ENCODE results near the gene METTL27.
A peak's percentile ranks its signal among the peaks of the same experiment; 100 is the strongest.

Gene METTL27

GRCh38 chr7:73817121-73817520, 25.2 kb downstream of the METTL27 start:
- Histone ChIP-seq H3K14ac (ENCODE audit: low read length in 2 of 2) (no peak overlapping the region), H3K4me3 (ENCODE audit: insufficient read depth in 1 of 2, low read depth in 1 of 2, low read length in 2 of 2) (no peak overlapping the region), H3K9ac (ENCODE audit: low read length) (no peak overlapping the region), H3K4me1 (ENCODE audit: control insufficient read depth, insufficient read depth, low read depth, low read length) (peaks cover under 1% of the 10 kb centered on the region), H3K9me3 (ENCODE audit: control insufficient read depth, low read length) (no peaks in the 10 kb centered on the region), H2BK12ac (ENCODE audit: low read length in 2 of 2) (no peak overlapping the region), H3K27ac (ENCODE audit: low read length, poor library complexity, severe bottlenecking) (no peak overlapping the region), H3K79me1 (replicated peaks; ENCODE audit: low read length, poor library complexity, severe bottlenecking) (no peaks in the 10 kb centered on the region), H2AFZ (ENCODE audit: low read depth, low read length) (no peak overlapping the region), H2AK5ac (ENCODE audit: low read length, severe bottlenecking) (no peak overlapping the region), H3K27me3 (ENCODE audit: control insufficient read depth in 1 of 2, insufficient read depth in 1 of 2, low read length in 2 of 2) (no peaks in the 10 kb centered on the region), H2BK5ac (ENCODE audit: low read depth, low read length, poor library complexity, severe bottlenecking) (no peak overlapping the region), H2BK15ac (ENCODE audit: low read depth, poor library complexity, severe bottlenecking) (no peak overlapping the region), H4K8ac (ENCODE audit: low read length) (no peak overlapping the region), H3K18ac (ENCODE audit: low read depth in 1 of 2, low read length in 2 of 2) (no peak overlapping the region), H3K4me2 (ENCODE audit: low read length, poor library complexity, severe bottlenecking) (no peak overlapping the region), H2BK120ac (ENCODE audit: low read depth, low read length) (no peak overlapping the region), H3K23ac (ENCODE audit: low read length in 2 of 2) (no peak overlapping the region), H4K91ac (ENCODE audit: low read length) (no peak overlapping the region), H3K4ac (ENCODE audit: low read depth in 1 of 2, low read length in 2 of 2) (no peak overlapping the region), H3K36me3 (ENCODE audit: control insufficient read depth in 1 of 2, insufficient read depth in 2 of 2, low read depth in 1 of 2, low read length in 2 of 2) (no peaks in the 10 kb centered on the region)
- WGBS: 96% methylated on average over 6 of the region's 6 CpGs
- no peak for DNase-seq

- H3K23ac ChIP-seq (ENCODE audit: low read length in 2 of 2): no peak overlapping the region
- H3K79me1 ChIP-seq (replicated peaks; ENCODE audit: low read length, poor library complexity, severe bottlenecking): no peaks in the 10 kb centered on the region
- H3K4me1 ChIP-seq (ENCODE audit: control insufficient read depth, insufficient read depth, low read depth, low read length): no peaks in the 10 kb centered on the region
- no peak overlapping the region for H3K4me2 ChIP-seq (ENCODE audit: low read length, poor library complexity, severe bottlenecking)
- no peaks in the 10 kb centered on the region for H3K36me3 ChIP-seq (ENCODE audit: control insufficient read depth in 1 of 2, insufficient read depth in 2 of 2, low read depth in 1 of 2, low read length in 2 of 2)
- peaks cover 0 to 4% of the 10 kb centered on the region in 2 experiments for H3K27me3 ChIP-seq (ENCODE audit: control insufficient read depth in 1 of 2, insufficient read depth in 1 of 2, low read length in 2 of 2)
- H3K9me3 ChIP-seq (ENCODE audit: control insufficient read depth, low read length): no peaks in the 10 kb centered on the region
- H3K4ac ChIP-seq (ENCODE audit: low read depth in 1 of 2, low read length in 2 of 2): no peak overlapping the region
- no peak overlapping the region for H3K27ac ChIP-seq (ENCODE audit: low read length, poor library complexity, severe bottlenecking)
- H4K8ac ChIP-seq (ENCODE audit: low read length): no peak overlapping the region
- peak overlapping the region; percentile 59 for H4K91ac ChIP-seq (ENCODE audit: low read length)
- H2BK120ac ChIP-seq (ENCODE audit: low read depth, low read length): no peak overlapping the region
- H2AFZ ChIP-seq (ENCODE audit: low read depth, low read length): no peak overlapping the region
- no peak overlapping the region for H2BK5ac ChIP-seq (ENCODE audit: low read depth, low read length, poor library complexity, severe bottlenecking)
- H3K9ac ChIP-seq (ENCODE audit: low read length): no peak overlapping the region
- WGBS: 89% methylated on average over 7 of the region's 8 CpGs
- H2BK12ac ChIP-seq (ENCODE audit: low read length in 2 of 2): no peak overlapping the region
- no peak overlapping the region for H3K4me3 ChIP-seq (ENCODE audit: insufficient read depth in 1 of 2, low read depth in 1 of 2, low read length in 2 of 2)
- no peak for DNase-seq
- H3K18ac ChIP-seq (ENCODE audit: low read depth in 1 of 2, low read length in 2 of 2): no peak overlapping the region
- H2BK15ac ChIP-seq (ENCODE audit: low read depth, poor library complexity, severe bottlenecking): no peak overlapping the region
- no peak overlapping the region for H2AK5ac ChIP-seq (ENCODE audit: low read length, severe bottlenecking)
- H3K14ac ChIP-seq (ENCODE audit: low read length in 2 of 2): no peak overlapping the region
Measured at GRCh38 chr7:73815436-73815835, 26.9 kb downstream of the METTL27 start.

GRCh38 chr7:73812996-73813395, 29.3 kb downstream of the METTL27 start:
- H3K9ac ChIP-seq (ENCODE audit: low read length): no peak overlapping the region
- no peak overlapping the region for H2BK12ac ChIP-seq (ENCODE audit: low read length in 2 of 2)
- H4K8ac ChIP-seq (ENCODE audit: low read length): no peak overlapping the region
- no peak overlapping the region for H3K4me2 ChIP-seq (ENCODE audit: low read length, poor library complexity, severe bottlenecking)
- peaks cover 0 to 4% of the 10 kb centered on the region in 2 experiments for H3K27me3 ChIP-seq (ENCODE audit: control insufficient read depth in 1 of 2, insufficient read depth in 1 of 2, low read length in 2 of 2)
- H3K14ac ChIP-seq (ENCODE audit: low read length in 2 of 2): no peak overlapping the region
- no peak overlapping the region for H3K27ac ChIP-seq (ENCODE audit: low read length, poor library complexity, severe bottlenecking)
- H2BK5ac ChIP-seq (ENCODE audit: low read depth, low read length, poor library complexity, severe bottlenecking): no peak overlapping the region
- no peak for DNase-seq
- H3K4me3 ChIP-seq (ENCODE audit: insufficient read depth in 1 of 2, low read depth in 1 of 2, low read length in 2 of 2): no peak overlapping the region
- H3K23ac ChIP-seq (ENCODE audit: low read length in 2 of 2): no peak overlapping the region
- H4K91ac ChIP-seq (ENCODE audit: low read length): no peak overlapping the region
- no peak overlapping the region for H2AK5ac ChIP-seq (ENCODE audit: low read length, severe bottlenecking)
- H3K9me3 ChIP-seq (ENCODE audit: control insufficient read depth, low read length): no peaks in the 10 kb centered on the region
- peaks cover 4% of the 10 kb centered on the region for H3K4me1 ChIP-seq (ENCODE audit: control insufficient read depth, insufficient read depth, low read depth, low read length)
- H3K36me3 ChIP-seq (ENCODE audit: control insufficient read depth in 1 of 2, insufficient read depth in 2 of 2, low read depth in 1 of 2, low read length in 2 of 2): no peaks in the 10 kb centered on the region
- no peak overlapping the region for H3K4ac ChIP-seq (ENCODE audit: low read depth in 1 of 2, low read length in 2 of 2)
- H2AFZ ChIP-seq (ENCODE audit: low read depth, low read length): no peak overlapping the region
- no peak overlapping the region for H2BK120ac ChIP-seq (ENCODE audit: low read depth, low read length)
- no peak overlapping the region for H2BK15ac ChIP-seq (ENCODE audit: low read depth, poor library complexity, severe bottlenecking)
- H3K18ac ChIP-seq (ENCODE audit: low read depth in 1 of 2, low read length in 2 of 2): no peak overlapping the region
- 94% methylated on average over 3 of the region's 3 CpGs for WGBS
- H3K79me1 ChIP-seq (replicated peaks; ENCODE audit: low read length, poor library complexity, severe bottlenecking): no peaks in the 10 kb centered on the region

DNA sequence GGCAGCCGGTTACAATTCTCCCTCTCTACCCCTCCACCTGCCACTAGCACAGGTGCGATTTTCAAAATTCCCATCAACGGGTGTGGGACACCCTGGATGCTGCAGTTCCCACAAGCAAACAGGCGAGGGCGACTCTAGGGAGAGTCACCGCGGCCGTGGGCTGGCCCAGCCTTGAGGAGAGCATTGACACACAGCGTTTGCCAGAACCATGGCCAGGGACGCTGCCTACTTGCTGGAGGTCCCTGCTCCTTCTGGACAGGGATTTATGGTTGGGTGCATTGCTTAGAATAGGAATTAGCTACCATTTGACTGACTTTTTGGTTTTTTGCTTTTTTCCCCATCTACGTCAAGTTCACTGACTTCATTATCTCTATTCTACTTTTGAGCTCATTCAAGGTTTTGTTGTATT, 30.6 kb downstream of the METTL27 start:
- H3K4me2 ChIP-seq (ENCODE audit: low read length, poor library complexity, severe bottlenecking): no peak overlapping the region
- H3K27me3 ChIP-seq (ENCODE audit: control insufficient read depth in 1 of 2, insufficient read depth in 1 of 2, low read length in 2 of 2): peaks cover 0 to 4% of the 10 kb centered on the region in 2 experiments
- no peak overlapping the region for H2BK15ac ChIP-seq (ENCODE audit: low read depth, poor library complexity, severe bottlenecking)
- peak; percentile 70 for DNase-seq
- no peak overlapping the region for H4K91ac ChIP-seq (ENCODE audit: low read length)
- no peak overlapping the region for H2BK120ac ChIP-seq (ENCODE audit: low read depth, low read length)
- H3K36me3 ChIP-seq (ENCODE audit: control insufficient read depth in 1 of 2, insufficient read depth in 2 of 2, low read depth in 1 of 2, low read length in 2 of 2): no peaks in the 10 kb centered on the region
- WGBS: 2% methylated on average over 9 of the region's 11 CpGs
- H3K4me3 ChIP-seq (ENCODE audit: insufficient read depth in 1 of 2, low read depth in 1 of 2, low read length in 2 of 2): no peak overlapping the region
- H3K23ac ChIP-seq (ENCODE audit: low read length in 2 of 2): no peak overlapping the region
- H2BK5ac ChIP-seq (ENCODE audit: low read depth, low read length, poor library complexity, severe bottlenecking): no peak overlapping the region
- no peaks in the 10 kb centered on the region for H3K79me1 ChIP-seq (replicated peaks; ENCODE audit: low read length, poor library complexity, severe bottlenecking)
- H2BK12ac ChIP-seq (ENCODE audit: low read length in 2 of 2): no peak overlapping the region
- H3K14ac ChIP-seq (ENCODE audit: low read length in 2 of 2): no peak overlapping the region
- H3K9ac ChIP-seq (ENCODE audit: low read length): no peak overlapping the region
- H2AK5ac ChIP-seq (ENCODE audit: low read length, severe bottlenecking): no peak overlapping the region
- no peak overlapping the region for H2AFZ ChIP-seq (ENCODE audit: low read depth, low read length)
- H3K4ac ChIP-seq (ENCODE audit: low read depth in 1 of 2, low read length in 2 of 2): no peak overlapping the region
- H3K9me3 ChIP-seq (ENCODE audit: control insufficient read depth, low read length): no peaks in the 10 kb centered on the region
- H4K8ac ChIP-seq (ENCODE audit: low read length): no peak overlapping the region
- H3K18ac ChIP-seq (ENCODE audit: low read depth in 1 of 2, low read length in 2 of 2): no peak overlapping the region
- peaks cover 4% of the 10 kb centered on the region for H3K4me1 ChIP-seq (ENCODE audit: control insufficient read depth, insufficient read depth, low read depth, low read length)
- no peak overlapping the region for H3K27ac ChIP-seq (ENCODE audit: low read length, poor library complexity, severe bottlenecking)
